GM23338 (cell line): ENCODE results near the gene AWAT1. TPM values are rescaled to one million over a fixed set of nuclear protein-coding genes. Genes with fewer than 3 reads are reported as not detected.

Experiments
- ATAC-seq: fragments of 200-7000 bp; cut with Tn5 transposase; 3 replicates; pipeline ENCODE4 v1.9.1; 2020
- DNase-seq: peaks from one replicate; pipeline ENCODE4 v3.0.0-alpha.2; 2015; ENCODE audit warnings: low spot score
- H2AFZ ChIP-seq: fragments of 200-600 bp; sonication (generic); 2 replicates; pipeline ENCODE4 v1.8.0; 2016; ENCODE audit warnings: antibody characterized with exemption, mild to moderate bottlenecking, moderate library complexity
- H3F3A ChIP-seq: fragments of 200-600 bp; sonication (generic); replicated peaks from 2 replicates; pipeline ENCODE4 v1.8.0; 2017; ENCODE audit warnings: antibody characterized with exemption, mixed run types, low read depth
- H3K27ac ChIP-seq: fragments of 200-600 bp; sonication (generic); 2 replicates; pipeline ENCODE4 v1.6.1; 2016; ENCODE audit warnings: low read depth
- H3K27me3 ChIP-seq: fragments of 200-600 bp; sonication (generic); 2 replicates; pipeline ENCODE4 v1.8.0; 2016; ENCODE audit warnings: mild to moderate bottlenecking, mixed run types, moderate library complexity; ENCODE audit not compliant: insufficient read depth
- H3K36me3 ChIP-seq: fragments of 200-600 bp; sonication (generic); 2 replicates; pipeline ENCODE4 v1.8.0; 2016; ENCODE audit warnings: mild to moderate bottlenecking; ENCODE audit not compliant: insufficient read depth
- H3K4me1 ChIP-seq: fragments of 200-600 bp; sonication (generic); 2 replicates; pipeline ENCODE4 v1.8.0; 2016; ENCODE audit warnings: mild to moderate bottlenecking, moderate library complexity; ENCODE audit not compliant: insufficient read depth
- H3K4me2 ChIP-seq: fragments of 200-600 bp; sonication (generic); 2 replicates; pipeline ENCODE4 v1.7.1; 2017; ENCODE audit warnings: mixed run types
- H3K4me3 ChIP-seq: fragments of 200-600 bp; sonication (generic); 2 replicates; pipeline ENCODE4 v1.6.1; 2016; ENCODE audit warnings: mixed run types
- H3K79me2 ChIP-seq: fragments of 200-600 bp; sonication (generic); replicated peaks from 2 replicates; pipeline ENCODE4 v1.8.0; 2017; ENCODE audit warnings: mild to moderate bottlenecking; ENCODE audit not compliant: insufficient read depth
- H3K9me2 ChIP-seq: fragments of 200-600 bp; sonication (generic); 2 replicates; pipeline ENCODE4 v1.8.0; 2017; ENCODE audit not compliant: insufficient read depth
- H4K20me1 ChIP-seq: fragments of 200-600 bp; sonication (generic); replicated peaks from 2 replicates; pipeline ENCODE4 v1.8.0; 2017; ENCODE audit warnings: mild to moderate bottlenecking; ENCODE audit not compliant: insufficient read depth
- H3K27ac Mint-ChIP-seq: 2 replicates; pipeline ENCODE4 v1.8.0; 2020; ENCODE audit warnings: inconsistent platforms, mild to moderate bottlenecking, moderate library complexity, mixed read lengths
- H3K27me3 Mint-ChIP-seq: 3 replicates; pipeline ENCODE4 v1.8.0; 2022; ENCODE audit warnings: low read depth, mild to moderate bottlenecking, moderate library complexity, mixed read lengths, inconsistent platforms; ENCODE audit not compliant: insufficient read depth, poor library complexity
- H3K36me3 Mint-ChIP-seq: 3 replicates; pipeline ENCODE4 v1.8.0; 2021; ENCODE audit warnings: low read depth, mild to moderate bottlenecking, inconsistent platforms, moderate library complexity, mixed read lengths
- H3K4me1 Mint-ChIP-seq: 3 replicates; pipeline ENCODE4 v1.8.0; 2020; ENCODE audit warnings: mild to moderate bottlenecking, inconsistent platforms, mixed read lengths
- H3K4me3 Mint-ChIP-seq: 3 replicates; pipeline ENCODE4 v1.8.0; 2021; ENCODE audit warnings: moderate library complexity, mild to moderate bottlenecking, inconsistent platforms, mixed read lengths
- H3K9me3 Mint-ChIP-seq: 3 replicates; pipeline ENCODE4 v1.8.0; 2020; ENCODE audit warnings: moderate library complexity, mild to moderate bottlenecking, inconsistent platforms, mixed read lengths
- CREB1 ChIP-seq: fragments of 250-450 bp; sonication (Bioruptor Pico); IDR thresholded peaks from 2 replicates; pipeline ENCODE4 v1.5.0; 2020; ENCODE audit warnings: low read depth, mild to moderate bottlenecking, moderate library complexity
- NANOG ChIP-seq: IDR thresholded peaks from 2 replicates; pipeline ENCODE4 v1.6.1; 2016; ENCODE audit warnings: antibody characterized with exemption, borderline replicate concordance
- POLR2AphosphoS5 ChIP-seq: IDR thresholded peaks from 2 replicates; pipeline ENCODE4 v1.6.1; 2016; ENCODE audit warnings: antibody characterized with exemption, low read depth
- STAT1 ChIP-seq: IDR thresholded peaks from one replicate; pipeline ENCODE4 v1.6.1; 2016; ENCODE audit warnings: antibody characterized with exemption; ENCODE audit not compliant: unreplicated experiment
- ZNF114 ChIP-seq: fragments of 250-450 bp; sonication (Bioruptor Pico); IDR thresholded peaks from 2 replicates; pipeline ENCODE4 v1.5.0; 2020; ENCODE audit warnings: mild to moderate bottlenecking, moderate library complexity
- ZNF331 ChIP-seq: fragments of 250-450 bp; sonication (Bioruptor Pico); IDR thresholded peaks from 2 replicates; pipeline ENCODE4 v1.5.0; 2020; ENCODE audit warnings: low read depth, mild to moderate bottlenecking, moderate library complexity
- polyA plus RNA-seq: library from polyadenylated mRNA; unstranded; fragments of >200 nt; fragmentation: Nextera tagmentation; extraction: Ambion mirVana; gene quantifications from 2 replicates; pipeline ENCODE4 v1.2.1, GENCODE V29; 2016
- total RNA-seq: library from RNA; depleted of rRNA; stranded (reverse); fragments of >200 nt; shearing (Covaris generic); gene quantifications from 2 replicates; pipeline ENCODE4 v1.2.3, GENCODE V29; 2014
- TF ChIP-seq, protein P1 (sequence below), 2 experiments: fragments of 200-600 bp in 1 of 2; sonication (generic) in 1 of 2; conservative IDR thresholded peaks; 2 replicates each; pipeline versions ENCODE4 v1.5.1 to v1.6.1; 2016 to 2017; ENCODE audit warnings: antibody characterized with exemption in 2 of 2, low read depth in 2 of 2, mild to moderate bottlenecking in 2 of 2, moderate library complexity in 1 of 2
- TF ChIP-seq, protein P2 (sequence below): fragments of 250-450 bp; sonication (Bioruptor Pico); IDR thresholded peaks from 2 replicates; pipeline ENCODE4 v1.5.0; 2020; ENCODE audit warnings: mild to moderate bottlenecking, moderate library complexity
- TF ChIP-seq, protein P3 (sequence below): IDR thresholded peaks from one replicate; pipeline ENCODE4 v1.6.1; 2018; ENCODE audit warnings: antibody characterized with exemption; ENCODE audit not compliant: unreplicated experiment
- TF ChIP-seq, protein P4 (sequence below): IDR thresholded peaks from 2 replicates; pipeline ENCODE4 v1.6.1; 2016; ENCODE audit warnings: antibody characterized with exemption

The AWAT1 gene
- total and polyA plus RNA-seq, 2 experiments from 2014 or later: not detected

DNA sequence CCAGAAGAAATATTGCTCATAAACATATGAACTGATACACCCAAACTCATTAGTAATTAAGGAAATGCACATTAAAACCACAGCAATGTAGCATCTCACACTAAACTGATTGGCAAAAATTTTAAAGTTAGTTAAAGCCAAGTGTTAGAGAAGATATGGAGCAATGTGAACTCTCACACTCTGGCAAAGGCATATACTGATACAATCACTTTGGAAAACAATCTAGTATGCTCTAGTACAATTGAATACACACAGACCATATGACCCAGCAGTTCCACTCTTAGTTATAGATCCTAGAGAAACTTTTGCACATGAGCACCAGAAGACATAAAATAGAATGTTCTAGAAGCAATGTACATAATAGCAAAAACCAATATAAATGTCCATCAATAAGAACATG, 8.4 kb upstream of the AWAT1 start (continued):
- TF ChIP-seq, protein P1, sequence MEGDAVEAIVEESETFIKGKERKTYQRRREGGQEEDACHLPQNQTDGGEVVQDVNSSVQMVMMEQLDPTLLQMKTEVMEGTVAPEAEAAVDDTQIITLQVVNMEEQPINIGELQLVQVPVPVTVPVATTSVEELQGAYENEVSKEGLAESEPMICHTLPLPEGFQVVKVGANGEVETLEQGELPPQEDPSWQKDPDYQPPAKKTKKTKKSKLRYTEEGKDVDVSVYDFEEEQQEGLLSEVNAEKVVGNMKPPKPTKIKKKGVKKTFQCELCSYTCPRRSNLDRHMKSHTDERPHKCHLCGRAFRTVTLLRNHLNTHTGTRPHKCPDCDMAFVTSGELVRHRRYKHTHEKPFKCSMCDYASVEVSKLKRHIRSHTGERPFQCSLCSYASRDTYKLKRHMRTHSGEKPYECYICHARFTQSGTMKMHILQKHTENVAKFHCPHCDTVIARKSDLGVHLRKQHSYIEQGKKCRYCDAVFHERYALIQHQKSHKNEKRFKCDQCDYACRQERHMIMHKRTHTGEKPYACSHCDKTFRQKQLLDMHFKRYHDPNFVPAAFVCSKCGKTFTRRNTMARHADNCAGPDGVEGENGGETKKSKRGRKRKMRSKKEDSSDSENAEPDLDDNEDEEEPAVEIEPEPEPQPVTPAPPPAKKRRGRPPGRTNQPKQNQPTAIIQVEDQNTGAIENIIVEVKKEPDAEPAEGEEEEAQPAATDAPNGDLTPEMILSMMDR (conservative IDR thresholded peaks at IDR 0.05; ENCODE audit: low read depth in 2 of 2): no peak
- TF ChIP-seq CREB1 (CRISPR knock-in tag): no peak

DNA sequence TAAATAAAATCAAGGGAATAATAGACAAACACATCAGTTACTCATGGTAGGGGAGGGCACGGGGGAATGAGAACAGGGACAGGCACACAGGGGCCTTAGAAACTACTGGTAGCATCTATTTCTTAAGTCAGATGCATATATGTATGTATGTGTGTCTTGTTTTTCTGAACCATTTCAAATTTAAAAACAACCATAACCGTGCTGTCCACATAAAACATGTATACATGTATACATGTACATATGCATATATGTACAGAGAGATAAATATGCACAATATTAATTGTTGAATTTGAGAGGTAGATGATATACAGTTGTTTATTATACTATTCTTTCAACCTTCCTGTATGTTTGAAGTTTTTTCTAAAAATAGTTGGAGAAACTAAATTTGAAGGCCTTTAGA, 7.8 kb upstream of the AWAT1 start:
- no peaks in the 10 kb centered on the region for H3K4me1 ChIP-seq
- no peak overlapping the region for H3K27ac Mint-ChIP-seq
- TF ChIP-seq, protein P2, sequence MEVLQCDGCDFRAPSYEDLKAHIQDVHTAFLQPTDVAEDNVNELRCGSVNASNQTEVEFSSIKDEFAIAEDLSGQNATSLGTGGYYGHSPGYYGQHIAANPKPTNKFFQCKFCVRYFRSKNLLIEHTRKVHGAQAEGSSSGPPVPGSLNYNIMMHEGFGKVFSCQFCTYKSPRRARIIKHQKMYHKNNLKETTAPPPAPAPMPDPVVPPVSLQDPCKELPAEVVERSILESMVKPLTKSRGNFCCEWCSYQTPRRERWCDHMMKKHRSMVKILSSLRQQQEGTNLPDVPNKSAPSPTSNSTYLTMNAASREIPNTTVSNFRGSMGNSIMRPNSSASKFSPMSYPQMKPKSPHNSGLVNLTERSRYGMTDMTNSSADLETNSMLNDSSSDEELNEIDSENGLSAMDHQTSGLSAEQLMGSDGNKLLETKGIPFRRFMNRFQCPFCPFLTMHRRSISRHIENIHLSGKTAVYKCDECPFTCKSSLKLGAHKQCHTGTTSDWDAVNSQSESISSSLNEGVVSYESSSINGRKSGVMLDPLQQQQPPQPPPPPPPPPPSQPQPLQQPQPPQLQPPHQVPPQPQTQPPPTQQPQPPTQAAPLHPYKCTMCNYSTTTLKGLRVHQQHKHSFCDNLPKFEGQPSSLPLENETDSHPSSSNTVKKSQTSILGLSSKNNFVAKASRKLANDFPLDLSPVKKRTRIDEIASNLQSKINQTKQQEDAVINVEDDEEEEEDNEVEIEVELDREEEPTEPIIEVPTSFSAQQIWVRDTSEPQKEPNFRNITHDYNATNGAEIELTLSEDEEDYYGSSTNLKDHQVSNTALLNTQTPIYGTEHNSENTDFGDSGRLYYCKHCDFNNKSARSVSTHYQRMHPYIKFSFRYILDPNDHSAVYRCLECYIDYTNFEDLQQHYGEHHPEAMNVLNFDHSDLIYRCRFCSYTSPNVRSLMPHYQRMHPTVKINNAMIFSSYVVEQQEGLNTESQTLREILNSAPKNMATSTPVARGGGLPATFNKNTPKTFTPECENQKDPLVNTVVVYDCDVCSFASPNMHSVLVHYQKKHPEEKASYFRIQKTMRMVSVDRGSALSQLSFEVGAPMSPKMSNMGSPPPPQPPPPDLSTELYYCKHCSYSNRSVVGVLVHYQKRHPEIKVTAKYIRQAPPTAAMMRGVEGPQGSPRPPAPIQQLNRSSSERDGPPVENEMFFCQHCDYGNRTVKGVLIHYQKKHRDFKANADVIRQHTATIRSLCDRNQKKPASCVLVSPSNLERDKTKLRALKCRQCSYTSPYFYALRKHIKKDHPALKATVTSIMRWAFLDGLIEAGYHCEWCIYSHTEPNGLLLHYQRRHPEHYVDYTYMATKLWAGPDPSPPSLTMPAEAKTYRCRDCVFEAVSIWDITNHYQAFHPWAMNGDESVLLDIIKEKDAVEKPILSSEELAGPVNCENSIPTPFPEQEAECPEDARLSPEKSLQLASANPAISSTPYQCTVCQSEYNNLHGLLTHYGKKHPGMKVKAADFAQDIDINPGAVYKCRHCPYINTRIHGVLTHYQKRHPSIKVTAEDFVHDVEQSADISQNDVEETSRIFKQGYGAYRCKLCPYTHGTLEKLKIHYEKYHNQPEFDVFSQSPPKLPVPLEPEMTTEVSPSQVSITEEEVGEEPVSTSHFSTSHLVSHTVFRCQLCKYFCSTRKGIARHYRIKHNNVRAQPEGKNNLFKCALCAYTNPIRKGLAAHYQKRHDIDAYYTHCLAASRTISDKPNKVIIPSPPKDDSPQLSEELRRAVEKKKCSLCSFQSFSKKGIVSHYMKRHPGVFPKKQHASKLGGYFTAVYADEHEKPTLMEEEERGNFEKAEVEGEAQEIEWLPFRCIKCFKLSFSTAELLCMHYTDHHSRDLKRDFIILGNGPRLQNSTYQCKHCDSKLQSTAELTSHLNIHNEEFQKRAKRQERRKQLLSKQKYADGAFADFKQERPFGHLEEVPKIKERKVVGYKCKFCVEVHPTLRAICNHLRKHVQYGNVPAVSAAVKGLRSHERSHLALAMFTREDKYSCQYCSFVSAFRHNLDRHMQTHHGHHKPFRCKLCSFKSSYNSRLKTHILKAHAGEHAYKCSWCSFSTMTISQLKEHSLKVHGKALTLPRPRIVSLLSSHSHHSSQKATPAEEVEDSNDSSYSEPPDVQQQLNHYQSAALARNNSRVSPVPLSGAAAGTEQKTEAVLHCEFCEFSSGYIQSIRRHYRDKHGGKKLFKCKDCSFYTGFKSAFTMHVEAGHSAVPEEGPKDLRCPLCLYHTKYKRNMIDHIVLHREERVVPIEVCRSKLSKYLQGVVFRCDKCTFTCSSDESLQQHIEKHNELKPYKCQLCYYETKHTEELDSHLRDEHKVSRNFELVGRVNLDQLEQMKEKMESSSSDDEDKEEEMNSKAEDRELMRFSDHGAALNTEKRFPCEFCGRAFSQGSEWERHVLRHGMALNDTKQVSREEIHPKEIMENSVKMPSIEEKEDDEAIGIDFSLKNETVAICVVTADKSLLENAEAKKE (CRISPR knock-in tag): no peak
- no peak for TF ChIP-seq CREB1 (CRISPR knock-in tag)
- no peak for TF ChIP-seq NANOG
- TF ChIP-seq, protein P1 (conservative IDR thresholded peaks at IDR 0.05; ENCODE audit: low read depth in 2 of 2): no peak
- TF ChIP-seq, protein P3, sequence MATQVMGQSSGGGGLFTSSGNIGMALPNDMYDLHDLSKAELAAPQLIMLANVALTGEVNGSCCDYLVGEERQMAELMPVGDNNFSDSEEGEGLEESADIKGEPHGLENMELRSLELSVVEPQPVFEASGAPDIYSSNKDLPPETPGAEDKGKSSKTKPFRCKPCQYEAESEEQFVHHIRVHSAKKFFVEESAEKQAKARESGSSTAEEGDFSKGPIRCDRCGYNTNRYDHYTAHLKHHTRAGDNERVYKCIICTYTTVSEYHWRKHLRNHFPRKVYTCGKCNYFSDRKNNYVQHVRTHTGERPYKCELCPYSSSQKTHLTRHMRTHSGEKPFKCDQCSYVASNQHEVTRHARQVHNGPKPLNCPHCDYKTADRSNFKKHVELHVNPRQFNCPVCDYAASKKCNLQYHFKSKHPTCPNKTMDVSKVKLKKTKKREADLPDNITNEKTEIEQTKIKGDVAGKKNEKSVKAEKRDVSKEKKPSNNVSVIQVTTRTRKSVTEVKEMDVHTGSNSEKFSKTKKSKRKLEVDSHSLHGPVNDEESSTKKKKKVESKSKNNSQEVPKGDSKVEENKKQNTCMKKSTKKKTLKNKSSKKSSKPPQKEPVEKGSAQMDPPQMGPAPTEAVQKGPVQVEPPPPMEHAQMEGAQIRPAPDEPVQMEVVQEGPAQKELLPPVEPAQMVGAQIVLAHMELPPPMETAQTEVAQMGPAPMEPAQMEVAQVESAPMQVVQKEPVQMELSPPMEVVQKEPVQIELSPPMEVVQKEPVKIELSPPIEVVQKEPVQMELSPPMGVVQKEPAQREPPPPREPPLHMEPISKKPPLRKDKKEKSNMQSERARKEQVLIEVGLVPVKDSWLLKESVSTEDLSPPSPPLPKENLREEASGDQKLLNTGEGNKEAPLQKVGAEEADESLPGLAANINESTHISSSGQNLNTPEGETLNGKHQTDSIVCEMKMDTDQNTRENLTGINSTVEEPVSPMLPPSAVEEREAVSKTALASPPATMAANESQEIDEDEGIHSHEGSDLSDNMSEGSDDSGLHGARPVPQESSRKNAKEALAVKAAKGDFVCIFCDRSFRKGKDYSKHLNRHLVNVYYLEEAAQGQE: no peak
- no peak for TF ChIP-seq STAT1
- no peak for TF ChIP-seq ZNF114
- TF ChIP-seq ZNF331 (CRISPR knock-in tag): no peak
- TF ChIP-seq, protein P4, sequence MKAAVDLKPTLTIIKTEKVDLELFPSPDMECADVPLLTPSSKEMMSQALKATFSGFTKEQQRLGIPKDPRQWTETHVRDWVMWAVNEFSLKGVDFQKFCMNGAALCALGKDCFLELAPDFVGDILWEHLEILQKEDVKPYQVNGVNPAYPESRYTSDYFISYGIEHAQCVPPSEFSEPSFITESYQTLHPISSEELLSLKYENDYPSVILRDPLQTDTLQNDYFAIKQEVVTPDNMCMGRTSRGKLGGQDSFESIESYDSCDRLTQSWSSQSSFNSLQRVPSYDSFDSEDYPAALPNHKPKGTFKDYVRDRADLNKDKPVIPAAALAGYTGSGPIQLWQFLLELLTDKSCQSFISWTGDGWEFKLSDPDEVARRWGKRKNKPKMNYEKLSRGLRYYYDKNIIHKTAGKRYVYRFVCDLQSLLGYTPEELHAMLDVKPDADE: no peak
- TF ChIP-seq POLR2AphosphoS5: no peak

More for the DNA sequence above, 7.8 kb upstream of the AWAT1 start:
- Histone ChIP-seq H3K4me2 (no peak overlapping the region), H3F3A (no peaks in the 10 kb centered on the region), H3K4me3 (no peak overlapping the region), H3K36me3 (no peaks in the 10 kb centered on the region), H3K79me2 (no peaks in the 10 kb centered on the region), H3K27me3 (no peaks in the 10 kb centered on the region), H4K20me1 (no peaks in the 10 kb centered on the region), H3K9me2 (no peaks in the 10 kb centered on the region), H3K27ac (no peak overlapping the region), H2AFZ (no peak overlapping the region)
- no peaks in the 10 kb centered on the region for H3K9me3 Mint-ChIP-seq
- DNase-seq (no peak), ATAC-seq (no peak)
- H3K36me3 Mint-ChIP-seq: no peaks in the 10 kb centered on the region
- no peak overlapping the region for H3K4me3 Mint-ChIP-seq
- H3K27me3 Mint-ChIP-seq: peaks cover 5% of the 10 kb centered on the region
- no peaks in the 10 kb centered on the region for H3K4me1 Mint-ChIP-seq
